ENCODE data around the gene ANAPC2.

Gene ANAPC2

DNA sequence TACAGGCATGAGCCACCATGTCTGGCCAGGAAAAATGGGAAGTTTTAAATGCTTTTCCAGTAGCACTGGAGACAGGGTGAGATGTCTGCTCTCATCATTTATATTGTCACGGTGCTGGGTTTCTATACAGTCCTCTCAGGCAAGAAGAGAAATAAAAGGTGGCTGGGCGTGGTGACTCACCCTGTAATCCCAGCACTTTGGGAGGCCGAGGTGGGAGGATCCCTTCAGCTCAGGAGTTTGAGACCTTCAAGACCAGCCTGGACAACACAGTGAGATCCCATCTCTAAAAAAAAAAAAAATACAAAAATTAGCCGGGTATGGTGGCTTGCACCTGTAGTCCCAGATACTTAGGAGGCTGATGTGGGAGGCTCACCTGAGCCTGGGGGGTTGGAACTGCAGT lies 54.2 kb downstream of the ANAPC2 start:
- peaks cover 8% of the 10 kb centered on the region for H3K4me1 ChIP-seq (ENCODE audit: control insufficient read depth, insufficient read depth, low read depth, low read length)
- no peaks in the 10 kb centered on the region for H3K9me3 ChIP-seq (ENCODE audit: control insufficient read depth, low read length)
- no peak overlapping the region for H2BK12ac ChIP-seq (ENCODE audit: low read length in 2 of 2)
- H3K27ac ChIP-seq (ENCODE audit: low read length, poor library complexity, severe bottlenecking): no peak overlapping the region
- no peak overlapping the region for H3K9ac ChIP-seq (ENCODE audit: low read length)
- no peak overlapping the region for H3K4me2 ChIP-seq (ENCODE audit: low read length, poor library complexity, severe bottlenecking)
- peaks cover 28 to 33% of the 10 kb centered on the region in 2 experiments for H3K27me3 ChIP-seq (ENCODE audit: control insufficient read depth in 1 of 2, insufficient read depth in 1 of 2, low read length in 2 of 2)
- H3K18ac ChIP-seq (ENCODE audit: low read depth in 1 of 2, low read length in 2 of 2): no peak overlapping the region
- no peak overlapping the region for H2BK15ac ChIP-seq (ENCODE audit: low read depth, poor library complexity, severe bottlenecking)
- H3K79me1 ChIP-seq (replicated peaks; ENCODE audit: low read length, poor library complexity, severe bottlenecking): peaks cover 4% of the 10 kb centered on the region
- DNase-seq: no peak
- no peak overlapping the region for H3K4ac ChIP-seq (ENCODE audit: low read depth in 1 of 2, low read length in 2 of 2)
- H3K14ac ChIP-seq (ENCODE audit: low read length in 2 of 2): no peak overlapping the region
- no peak overlapping the region for H2AFZ ChIP-seq (ENCODE audit: low read depth, low read length)
- 80% methylated on average over 3 of the region's 4 CpGs for WGBS
- H2BK5ac ChIP-seq (ENCODE audit: low read depth, low read length, poor library complexity, severe bottlenecking): no peak overlapping the region
- no peak overlapping the region for H2AK5ac ChIP-seq (ENCODE audit: low read length, severe bottlenecking)
- no peak overlapping the region for H3K23ac ChIP-seq (ENCODE audit: low read length in 2 of 2)
- no peak overlapping the region for H3K4me3 ChIP-seq (ENCODE audit: insufficient read depth in 1 of 2, low read depth in 1 of 2, low read length in 2 of 2)
- no peak overlapping the region for H2BK120ac ChIP-seq (ENCODE audit: low read depth, low read length)
- no peak overlapping the region for H4K91ac ChIP-seq (ENCODE audit: low read length)
- H3K36me3 ChIP-seq (ENCODE audit: control insufficient read depth in 1 of 2, insufficient read depth in 2 of 2, low read depth in 1 of 2, low read length in 2 of 2): peaks cover 0 to 3% of the 10 kb centered on the region in 2 experiments
- H4K8ac ChIP-seq (ENCODE audit: low read length): no peak overlapping the region

DNA sequence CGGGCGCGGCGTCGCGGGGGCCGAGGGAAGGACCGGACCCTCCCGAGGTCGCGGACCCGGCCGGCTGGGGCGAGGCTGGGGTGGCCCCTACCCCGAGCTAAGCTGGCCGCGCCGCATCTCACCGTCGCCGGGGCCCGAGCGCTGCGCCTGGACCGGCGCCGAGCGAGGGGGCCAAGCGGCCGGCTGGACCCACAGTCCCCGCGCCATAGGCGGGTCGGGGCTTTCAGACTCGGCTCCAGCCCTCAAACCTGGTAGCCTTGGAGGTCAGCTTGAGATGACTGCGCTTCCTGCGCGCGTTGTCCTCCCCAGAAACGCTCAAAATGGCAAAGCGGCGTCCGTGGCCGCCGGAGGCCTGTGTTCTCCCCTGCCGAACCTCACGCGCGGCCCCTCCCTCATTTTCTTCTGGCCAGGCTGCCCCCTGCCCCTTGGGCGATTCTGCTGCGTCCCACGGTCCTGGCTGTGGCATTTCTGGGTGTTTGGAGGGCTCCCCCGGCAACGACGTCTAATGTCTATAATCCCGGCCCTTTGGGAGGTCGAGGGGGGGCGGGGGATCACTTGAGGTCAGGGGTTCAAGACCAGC lies 58.1 kb downstream of the ANAPC2 start:
- Histone ChIP-seq H3K27me3 (ENCODE audit: control insufficient read depth in 1 of 2, insufficient read depth in 1 of 2, low read length in 2 of 2) (no peaks in the 10 kb centered on the region), H2AFZ (ENCODE audit: low read depth, low read length) (peak overlapping the region; percentile 86), H3K4ac (ENCODE audit: low read depth in 1 of 2, low read length in 2 of 2) (peak overlapping the region; percentile 80 to 89), H3K36me3 (ENCODE audit: control insufficient read depth in 1 of 2, insufficient read depth in 2 of 2, low read depth in 1 of 2, low read length in 2 of 2) (peaks cover 0 to 8% of the 10 kb centered on the region in 2 experiments), H3K18ac (ENCODE audit: low read depth in 1 of 2, low read length in 2 of 2) (peak overlapping the region; percentile 71 to 91), H3K27ac (ENCODE audit: low read length, poor library complexity, severe bottlenecking) (no peak overlapping the region), H3K9me3 (ENCODE audit: control insufficient read depth, low read length) (no peaks in the 10 kb centered on the region), H2BK120ac (ENCODE audit: low read depth, low read length) (peak overlapping the region; percentile 64), H2BK5ac (ENCODE audit: low read depth, low read length, poor library complexity, severe bottlenecking) (no peak overlapping the region), H3K4me3 (ENCODE audit: insufficient read depth in 1 of 2, low read depth in 1 of 2, low read length in 2 of 2) (peak overlapping the region; percentile 78 to 92), H4K8ac (ENCODE audit: low read length) (peak overlapping the region; percentile 92), H4K91ac (ENCODE audit: low read length) (peak overlapping the region; percentile 55), H3K14ac (ENCODE audit: low read length in 2 of 2) (peak overlapping the region in 1 of 2 experiments; percentile 72), H2AK5ac (ENCODE audit: low read length, severe bottlenecking) (no peak overlapping the region), H3K4me1 (ENCODE audit: control insufficient read depth, insufficient read depth, low read depth, low read length) (peaks cover 22% of the 10 kb centered on the region), H3K4me2 (ENCODE audit: low read length, poor library complexity, severe bottlenecking) (peak overlapping the region; percentile 71), H3K23ac (ENCODE audit: low read length in 2 of 2) (peak overlapping the region in 1 of 2 experiments; percentile 70), H2BK15ac (ENCODE audit: low read depth, poor library complexity, severe bottlenecking) (peak overlapping the region; percentile 44), H2BK12ac (ENCODE audit: low read length in 2 of 2) (peak overlapping the region in 1 of 2 experiments; percentile 42), H3K9ac (ENCODE audit: low read length) (peak overlapping the region; percentile 91), H3K79me1 (replicated peaks; ENCODE audit: low read length, poor library complexity, severe bottlenecking) (peaks cover 12% of the 10 kb centered on the region)
- 8% methylated on average over 58 of the region's 58 CpGs for WGBS
- DNase-seq: peak; percentile 18

DNA sequence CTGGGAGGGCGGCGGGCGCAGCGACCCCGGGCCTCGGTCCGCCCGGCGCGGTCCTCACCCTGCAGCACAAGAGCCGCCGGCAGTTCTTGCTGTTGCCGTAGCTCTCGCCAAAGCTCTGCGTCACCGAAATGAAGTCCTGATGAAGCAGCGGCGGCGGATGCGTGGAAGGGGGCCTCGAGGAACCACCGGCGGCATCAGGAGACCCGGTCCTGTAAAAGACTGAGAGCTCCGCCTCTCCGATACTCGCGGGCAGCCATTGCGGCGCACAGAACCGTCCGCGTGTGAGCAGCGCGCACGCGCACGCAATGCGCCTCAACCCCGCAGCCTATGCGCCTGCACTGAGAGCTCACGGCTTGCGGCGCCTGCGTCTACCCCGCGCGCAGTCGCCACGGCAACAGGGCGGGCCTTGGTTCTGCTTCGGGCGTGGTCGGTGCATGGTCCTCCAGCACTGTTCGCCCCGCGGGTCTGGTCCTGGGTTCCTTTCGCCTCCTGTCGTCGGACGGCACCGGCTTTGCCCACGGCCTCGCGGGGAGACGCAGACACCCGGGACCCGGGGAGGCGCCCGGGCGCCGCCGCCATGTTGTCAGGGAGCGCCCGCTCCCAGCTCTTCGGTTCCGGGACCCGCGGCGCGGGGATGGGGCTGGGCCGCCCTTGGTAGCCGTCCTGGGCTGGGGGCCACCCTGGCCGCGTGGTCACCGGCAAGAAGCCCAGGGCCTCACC lies 58.7 kb downstream of the ANAPC2 start:
- DNase-seq: peak; percentile 94
- Histone ChIP-seq H3K9me3 (ENCODE audit: control insufficient read depth, low read length) (no peaks in the 10 kb centered on the region), H3K27ac (ENCODE audit: low read length, poor library complexity, severe bottlenecking) (peak overlapping the region; percentile 47), H3K14ac (ENCODE audit: low read length in 2 of 2) (peak overlapping the region in 1 of 2 experiments; percentile 72), H3K79me1 (replicated peaks; ENCODE audit: low read length, poor library complexity, severe bottlenecking) (peaks cover 12% of the 10 kb centered on the region), H3K36me3 (ENCODE audit: control insufficient read depth in 1 of 2, insufficient read depth in 2 of 2, low read depth in 1 of 2, low read length in 2 of 2) (peaks cover 0 to 8% of the 10 kb centered on the region in 2 experiments), H3K4me3 (ENCODE audit: insufficient read depth in 1 of 2, low read depth in 1 of 2, low read length in 2 of 2) (peak overlapping the region; percentile 78 to 92), H3K4me1 (ENCODE audit: control insufficient read depth, insufficient read depth, low read depth, low read length) (peaks cover 22% of the 10 kb centered on the region), H3K4me2 (ENCODE audit: low read length, poor library complexity, severe bottlenecking) (peak overlapping the region; percentile 75), H4K91ac (ENCODE audit: low read length) (peak overlapping the region; percentile 84), H3K18ac (ENCODE audit: low read depth in 1 of 2, low read length in 2 of 2) (peak overlapping the region; percentile 85 to 91), H3K4ac (ENCODE audit: low read depth in 1 of 2, low read length in 2 of 2) (peak overlapping the region; percentile 80 to 89), H2BK12ac (ENCODE audit: low read length in 2 of 2) (no peak overlapping the region), H2AFZ (ENCODE audit: low read depth, low read length) (peak overlapping the region; percentile 86), H3K27me3 (ENCODE audit: control insufficient read depth in 1 of 2, insufficient read depth in 1 of 2, low read length in 2 of 2) (no peaks in the 10 kb centered on the region), H2AK5ac (ENCODE audit: low read length, severe bottlenecking) (no peak overlapping the region), H3K23ac (ENCODE audit: low read length in 2 of 2) (peak overlapping the region in 1 of 2 experiments; percentile 70), H4K8ac (ENCODE audit: low read length) (peak overlapping the region; percentile 94), H2BK5ac (ENCODE audit: low read depth, low read length, poor library complexity, severe bottlenecking) (no peak overlapping the region), H2BK15ac (ENCODE audit: low read depth, poor library complexity, severe bottlenecking) (peak overlapping the region; percentile 44), H3K9ac (ENCODE audit: low read length) (peak overlapping the region; percentile 91), H2BK120ac (ENCODE audit: low read depth, low read length) (peak overlapping the region; percentile 64)
- under 1% methylated on average over 76 of the region's 86 CpGs for WGBS

DNA sequence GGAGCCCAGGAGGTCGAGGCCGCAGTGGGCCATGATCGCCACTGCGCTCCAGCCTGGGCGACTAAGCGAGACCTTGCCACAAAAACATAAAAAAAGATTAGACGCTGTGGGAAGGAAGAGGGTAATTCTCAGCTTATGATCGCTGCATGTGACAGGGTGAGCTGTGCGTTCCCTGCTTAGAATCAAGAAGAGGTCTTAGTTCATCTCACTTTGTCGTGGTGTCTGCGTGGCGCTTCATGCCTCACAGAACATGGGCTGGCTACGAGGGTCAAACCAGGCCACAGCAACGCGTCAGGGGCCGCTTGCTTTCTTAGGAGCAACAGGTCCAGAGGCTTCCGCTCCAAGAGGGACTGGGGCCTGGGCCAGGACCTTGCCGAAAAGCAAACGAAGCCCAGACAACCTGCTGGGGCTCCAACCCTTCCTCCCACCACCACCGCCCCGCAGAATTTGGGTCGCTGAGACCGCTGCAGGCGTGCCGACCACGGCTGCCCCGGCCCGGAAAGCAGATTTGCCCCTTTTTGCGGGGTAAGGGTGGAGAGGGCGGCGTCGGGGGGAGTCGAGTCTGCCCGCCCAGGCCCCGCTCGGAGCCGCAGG lies 59.4 kb downstream of the ANAPC2 start:
- H2BK120ac ChIP-seq (ENCODE audit: low read depth, low read length): no peak overlapping the region
- H3K79me1 ChIP-seq (replicated peaks; ENCODE audit: low read length, poor library complexity, severe bottlenecking): peaks cover 14% of the 10 kb centered on the region
- peak overlapping the region; percentile 75 for H3K4me2 ChIP-seq (ENCODE audit: low read length, poor library complexity, severe bottlenecking)
- peak; percentile 57 for DNase-seq
- peak overlapping the region; percentile 62 to 69 for H3K4ac ChIP-seq (ENCODE audit: low read depth in 1 of 2, low read length in 2 of 2)
- no peak overlapping the region for H2BK5ac ChIP-seq (ENCODE audit: low read depth, low read length, poor library complexity, severe bottlenecking)
- H2BK12ac ChIP-seq (ENCODE audit: low read length in 2 of 2): no peak overlapping the region
- peak overlapping the region; percentile 78 to 92 for H3K4me3 ChIP-seq (ENCODE audit: insufficient read depth in 1 of 2, low read depth in 1 of 2, low read length in 2 of 2)
- H2BK15ac ChIP-seq (ENCODE audit: low read depth, poor library complexity, severe bottlenecking): no peak overlapping the region
- no peak overlapping the region for H2AK5ac ChIP-seq (ENCODE audit: low read length, severe bottlenecking)
- H3K27me3 ChIP-seq (ENCODE audit: control insufficient read depth in 1 of 2, insufficient read depth in 1 of 2, low read length in 2 of 2): no peaks in the 10 kb centered on the region
- H3K4me1 ChIP-seq (ENCODE audit: control insufficient read depth, insufficient read depth, low read depth, low read length): peaks cover 22% of the 10 kb centered on the region
- H4K91ac ChIP-seq (ENCODE audit: low read length): peak overlapping the region; percentile 84
- H3K23ac ChIP-seq (ENCODE audit: low read length in 2 of 2): no peak overlapping the region
- peaks cover 0 to 8% of the 10 kb centered on the region in 2 experiments for H3K36me3 ChIP-seq (ENCODE audit: control insufficient read depth in 1 of 2, insufficient read depth in 2 of 2, low read depth in 1 of 2, low read length in 2 of 2)
- H3K9ac ChIP-seq (ENCODE audit: low read length): peak overlapping the region; percentile 91
- peak overlapping the region; percentile 65 to 85 for H3K18ac ChIP-seq (ENCODE audit: low read depth in 1 of 2, low read length in 2 of 2)
- peak overlapping the region in 1 of 2 experiments; percentile 2 for H3K14ac ChIP-seq (ENCODE audit: low read length in 2 of 2)
- 27% methylated on average over 36 of the region's 37 CpGs for WGBS
- peak overlapping the region; percentile 32 for H2AFZ ChIP-seq (ENCODE audit: low read depth, low read length)
- peak overlapping the region; percentile 94 for H4K8ac ChIP-seq (ENCODE audit: low read length)
- no peaks in the 10 kb centered on the region for H3K9me3 ChIP-seq (ENCODE audit: control insufficient read depth, low read length)
- no peak overlapping the region for H3K27ac ChIP-seq (ENCODE audit: low read length, poor library complexity, severe bottlenecking)
